ENCODE results near the gene OR4D10. TPM values are rescaled to one million over a fixed set of nuclear protein-coding genes. Genes with fewer than 3 reads are reported as not detected.

OR4D10 gene
- total and polyA plus RNA-seq, 2 of the 13 experiments (the other 11 are each of a cell fraction or from before 2014, with no cell fraction given), result not detected

- no peak overlapping the region for H3K4me2 ChIP-seq (ENCODE audit: low read depth, low read length)
- H3K4me1 ChIP-seq (ENCODE audit: insufficient read depth, low read length), result no peaks in the 10 kb centered on the region
- H3K9me3 ChIP-seq (ENCODE audit: low read length), result no peaks in the 10 kb centered on the region
- POLR2A ChIA-PET, result no interaction called here
- no peaks in the 10 kb centered on the region for H3K79me2 ChIP-seq (ENCODE audit: insufficient read depth, low read length)
- in situ Hi-C loops (cut with HindIII; ENCODE audit: extremely low pct_ligation_motif_present, low pct_unique_long_range_greater_than_20kb) (no loop called here), intact Hi-C loops (cut with micrococcal nuclease; ENCODE audit: unreplicated experiment) (no loop called here)
- H3K27me3 ChIP-seq (ENCODE audit: control insufficient read depth in 1 of 2, insufficient read depth in 2 of 2, low read length in 2 of 2), result peaks cover 0 to 7% of the 10 kb centered on the region in 2 experiments; a peak in 1 of 5 replicates
- no TSS peak for BruUV-seq (replicated peaks)
- FAIRE-seq, result no peak
- H3K36me3 ChIP-seq (replicated peaks in 1 of 2; ENCODE audit: control insufficient read depth in 1 of 2, insufficient read depth in 2 of 2, low read length in 2 of 2), result no peaks in the 10 kb centered on the region
- H3K4me3 ChIP-seq (replicated peaks in 1 of 3; ENCODE audit: insufficient read depth in 1 of 3, low read depth in 2 of 3, low read length in 3 of 3), result no peak overlapping the region
- H2AFZ ChIP-seq (ENCODE audit: low read length), result no peak overlapping the region
- no peaks in the 10 kb centered on the region for H4K20me1 ChIP-seq (ENCODE audit: insufficient read depth, low read length)
- DNase-seq (ENCODE audit: low spot score), result no peak
- H3K27ac ChIP-seq (ENCODE audit: extremely low read length, insufficient read depth, low read length), result no peak overlapping the region
- CTCF ChIA-PET (ENCODE audit: low intra/inter-chr PET ratio, low total read pairs), result no interaction called here
- H3K9ac ChIP-seq (ENCODE audit: insufficient read depth, low read depth, low read length), result no peak overlapping the region
- WGBS (ENCODE audit: low lambda C conversion rate), result 33% methylated on average over 5 of the region's 5 CpGs
- no peak for ATAC-seq
- TF ChIP-seq ZBTB34 (CRISPR knock-in tag; IDR thresholded peaks at IDR 0.05), result no peak
- no peak for TF ChIP-seq MYPOP (CRISPR knock-in tag; IDR thresholded peaks at IDR 0.05)
- no peak for TF ChIP-seq TERF1 (CRISPR knock-in tag; IDR thresholded peaks at IDR 0.05)
- no peak for TF ChIP-seq TCF7L2 (IDR thresholded peaks at IDR 0.05; ENCODE audit: low read depth, low read length)
- TF ChIP-seq ZNF776 (CRISPR knock-in tag; IDR thresholded peaks at IDR 0.05), result no peak
- no peak for TF ChIP-seq GPN1 (CRISPR knock-in tag; IDR thresholded peaks at IDR 0.05; ENCODE audit: borderline replicate concordance)
- TF ChIP-seq SNAPC4 (CRISPR knock-in tag; IDR thresholded peaks at IDR 0.05), result no peak
- no peak for TF ChIP-seq PTBP1 (IDR thresholded peaks at IDR 0.05; ENCODE audit: low read depth, low read length, poor library complexity, severe bottlenecking)
- no peak for TF ChIP-seq SRY (CRISPR knock-in tag; IDR thresholded peaks at IDR 0.05)
- no peak for TF ChIP-seq ATF5 (CRISPR knock-in tag; IDR thresholded peaks at IDR 0.05; ENCODE audit: low read depth)
- TF ChIP-seq USF2 (IDR thresholded peaks at IDR 0.05; ENCODE audit: low read depth, low read length), result no peak
- TF ChIP-seq USF2 (CRISPR knock-in tag; IDR thresholded peaks at IDR 0.05; ENCODE audit: borderline replicate concordance), result no peak
- no peak for TF ChIP-seq ZBTB38 (CRISPR knock-in tag; IDR thresholded peaks at IDR 0.05)
Observed at GRCh38 chr11:59520741-59521140, 47.6 kb downstream of the OR4D10 start.

Data from HepG2 (cell line).